Activated CD8-positive, alpha-beta T cell treated with anti-CD3 and anti-CD28 coated beads for 36 hours (primary cell): ENCODE data around the gene GNB1L. TPM values are rescaled to one million over a fixed set of nuclear protein-coding genes. Genes with fewer than 3 reads are reported as not detected.

Experiments
- ATAC-seq: fragments of 200-7000 bp; cut with Tn5 transposase; one replicate; pipeline ENCODE4 v1.10.0; 2021; ENCODE audit warnings: mild to moderate bottlenecking, moderate library complexity
- CTCF ChIA-PET: fragments of 350-600 bp; sonication (Branson Sonifier 250); formaldehyde crosslinking; loops from one replicate; lab custom pipeline; 2021; ENCODE audit warnings: antibody characterized with exemption; lab: Charles Lee
- POLR2A ChIA-PET: fragments of 350-600 bp; sonication (Branson Sonifier 250); formaldehyde crosslinking; loops from one replicate; lab custom pipeline; 2021; ENCODE audit warnings: antibody characterized with exemption; lab: Charles Lee
- DNase-seq: peaks from one replicate; pipeline ENCODE4 v3.0.0-alpha.2; 2020
- H3K27ac Mint-ChIP-seq: one replicate; pipeline ENCODE4 v1.8.0; 2021; ENCODE audit warnings: mild to moderate bottlenecking, mixed read lengths
- H3K27me3 Mint-ChIP-seq: one replicate; pipeline ENCODE4 v1.8.0; 2021; ENCODE audit warnings: mixed read lengths
- H3K36me3 Mint-ChIP-seq: one replicate; pipeline ENCODE4 v1.8.0; 2021; ENCODE audit warnings: low read depth, mixed read lengths
- H3K4me1 Mint-ChIP-seq: one replicate; pipeline ENCODE4 v1.8.0; 2021; ENCODE audit warnings: low read depth, mixed read lengths
- H3K4me3 Mint-ChIP-seq: one replicate; pipeline ENCODE4 v1.8.0; 2021; ENCODE audit warnings: mild to moderate bottlenecking, moderate library complexity, mixed read lengths
- H3K9me3 Mint-ChIP-seq: one replicate; pipeline ENCODE4 v1.8.0; 2021; ENCODE audit warnings: mixed read lengths
- CTCF ChIP-seq: fragments of 200-600 bp; IDR thresholded peaks from one replicate; pipeline ENCODE4 v1.8.0; 2022; ENCODE audit warnings: antibody characterized with exemption, mild to moderate bottlenecking
- intact Hi-C: fragments of 100-400 bp; cut with micrococcal nuclease; formaldehyde crosslinking; loops from one replicate; pipeline ENCODE4 v1.10.0; 2022
- total RNA-seq, 2 experiments: library from RNA; stranded (reverse); gene quantifications; one replicate each; pipeline ENCODE4 v1.2.3, GENCODE V29; 2021

The GNB1L gene
- total RNA-seq, 2 experiments from 2014 or later = 16.2 to 17.4 TPM

- POLR2A ChIA-PET = no interaction called here
- Mint-ChIP-seq H3K27ac (no peak overlapping the region), H3K4me1 (no peaks in the 10 kb centered on the region), H3K9me3 (no peaks in the 10 kb centered on the region), H3K4me3 (no peak overlapping the region), H3K27me3 (no peaks in the 10 kb centered on the region), H3K36me3 (no peaks in the 10 kb centered on the region)
- CTCF ChIA-PET = no interaction called here
- ATAC-seq (no peak), DNase-seq (no peak)
- TF ChIP-seq CTCF = no peak
- intact Hi-C loops = no loop called here
These were observed 30.3 kb downstream of the GNB1L start for GRCh38 chr22:19824212-19824925.

- CTCF ChIA-PET = interaction anchor here (1.3 kb wide), 1 partner anchor 9 kb away, joined by 3 read pairs; no protein-coding TSS in a partner anchor
- H3K27me3 Mint-ChIP-seq = no peaks in the 10 kb centered on the region
These were observed 30.8 kb downstream of the GNB1L start for GRCh38 chr22:19823902-19824211.

GRCh38 chr22:19823191-19823901, 31.3 kb downstream of the GNB1L start:
- TF ChIP-seq CTCF = no peak
- Mint-ChIP-seq H3K36me3 (no peaks in the 10 kb centered on the region), H3K4me3 (no peak overlapping the region), H3K27me3 (no peaks in the 10 kb centered on the region), H3K27ac (no peak overlapping the region), H3K9me3 (no peaks in the 10 kb centered on the region), H3K4me1 (no peaks in the 10 kb centered on the region)
- ATAC-seq = no peak
- DNase-seq = no peak
- ChIA-PET POLR2A (interaction anchor here (0.7 kb wide), 1 partner anchor 51 kb away, joined by 3 read pairs; no protein-coding TSS in a partner anchor), CTCF (interaction anchor here (1.3 kb wide), 1 partner anchor 9 kb away, joined by 3 read pairs; no protein-coding TSS in a partner anchor)
- intact Hi-C loops = no loop called here

More at GRCh38 chr22:19823902-19824211, 30.8 kb downstream of the GNB1L start:
- ATAC-seq (no peak), DNase-seq (no peak)
- POLR2A ChIA-PET = no interaction called here
- Mint-ChIP-seq H3K9me3 (no peaks in the 10 kb centered on the region), H3K4me3 (no peak overlapping the region), H3K4me1 (no peaks in the 10 kb centered on the region), H3K27ac (no peak overlapping the region), H3K36me3 (no peaks in the 10 kb centered on the region)
- TF ChIP-seq CTCF = no peak
- intact Hi-C loops = no loop called here

DNA sequence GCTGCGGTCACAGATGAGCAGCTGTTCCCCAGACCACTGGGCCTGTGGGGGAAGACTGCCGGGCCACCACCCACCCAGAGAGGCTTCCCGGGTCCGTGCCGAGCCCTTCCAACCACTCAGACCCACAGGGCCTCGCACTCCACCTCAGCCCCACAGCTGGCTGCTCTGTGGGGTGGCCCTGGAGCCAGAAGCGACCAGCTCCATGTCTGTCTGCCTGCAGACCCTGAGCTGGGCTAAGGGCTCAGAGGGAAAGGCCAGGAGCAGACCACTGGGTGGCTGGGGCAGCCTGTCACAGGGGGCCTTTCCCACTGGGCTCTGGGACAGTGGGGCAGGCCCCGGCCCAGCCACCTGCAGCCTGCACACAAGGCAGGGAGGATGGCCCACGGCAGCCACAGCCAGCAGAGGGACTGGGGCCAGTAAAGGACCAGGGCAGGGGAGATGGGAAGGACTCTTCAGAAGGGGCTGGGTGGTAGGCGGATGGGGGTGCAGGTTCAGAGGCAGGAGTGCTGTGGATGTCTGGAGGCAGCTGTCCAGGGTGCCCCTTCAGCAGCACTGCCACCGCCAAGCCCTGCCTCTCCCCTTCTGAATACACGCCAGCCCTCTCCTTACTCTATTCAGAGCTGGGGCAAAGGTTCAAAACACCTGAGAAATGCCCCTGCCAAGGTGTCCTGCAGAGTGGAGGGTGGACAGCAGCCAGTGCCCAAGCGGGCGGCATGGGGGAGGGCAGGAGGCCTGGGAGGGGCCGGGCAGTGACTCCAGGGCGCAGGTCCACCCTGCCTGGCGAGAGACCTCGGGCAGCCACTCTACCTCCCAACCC, 32.2 kb downstream of the GNB1L start:
- CTCF ChIA-PET = interaction anchor here (1.3 kb wide), 1 partner anchor 10 kb away, joined by 3 read pairs; no protein-coding TSS in a partner anchor
- intact Hi-C loops = no loop called here
- ATAC-seq (no peak), DNase-seq (no peak)
- no peaks in the 10 kb centered on the region for H3K4me1 Mint-ChIP-seq
- H3K9me3 Mint-ChIP-seq = no peaks in the 10 kb centered on the region
- no peak for TF ChIP-seq CTCF
- no peaks in the 10 kb centered on the region for H3K27me3 Mint-ChIP-seq
- H3K27ac Mint-ChIP-seq = no peak overlapping the region
- no peak overlapping the region for H3K4me3 Mint-ChIP-seq
- POLR2A ChIA-PET = interaction anchor here (0.7 kb wide), 1 partner anchor 52 kb away, joined by 3 read pairs; no protein-coding TSS in a partner anchor
- no peaks in the 10 kb centered on the region for H3K36me3 Mint-ChIP-seq
